H1 (cell line): ENCODE results near the gene IRF5. TPM values are rescaled to one million over a fixed set of nuclear protein-coding genes. Genes with fewer than 3 reads are reported as not detected.

Experiments
- TAF7 ChIP-seq: optimal IDR thresholded peaks from 2 replicates; pipeline ENCODE3; 2011; ENCODE audit warnings: low read depth, mild to moderate bottlenecking, inconsistent platforms, low read length, moderate library complexity, borderline replicate concordance
- polyA plus RNA-seq, 7 experiments: library from polyadenylated mRNA; depleted of rRNA in 3 of 7; stranded (reverse) in 5 of 7; unstranded in 2 of 7; fragments of >200 nt in 5 of 7; fragments of 200-250 nt in 2 of 7; gene quantifications; 1 replicate in 5 of 7; 2 replicates in 1 of 7; 4 replicates in 1 of 7; pipeline versions ENCODE4 v1.2.1 to v1.2.3, GENCODE V29; 2011 to 2013; ENCODE audit warnings: missing spikeins in 2 of 7, mixed read lengths in 2 of 7
- total RNA-seq: library from RNA; stranded (reverse); fragmentation: NEBNext Ultra II Directional; extraction: Animal tissue kit (Norgen Biotek cat#: 25700); gene quantifications from 2 replicates; pipeline ENCODE4 v1.2.1, GENCODE V29; 2021
- TF ChIP-seq, protein P1 (sequence below): IDR thresholded peaks from 2 replicates; pipeline ENCODE4 v1.6.1; 2012; ENCODE audit warnings: inconsistent platforms

IRF5 gene
- total and polyA plus RNA-seq, 2 of the 8 experiments (the other 6 are each of a cell fraction or from before 2014, with no cell fraction given) = 0.28 to 1.1 TPM

DNA sequence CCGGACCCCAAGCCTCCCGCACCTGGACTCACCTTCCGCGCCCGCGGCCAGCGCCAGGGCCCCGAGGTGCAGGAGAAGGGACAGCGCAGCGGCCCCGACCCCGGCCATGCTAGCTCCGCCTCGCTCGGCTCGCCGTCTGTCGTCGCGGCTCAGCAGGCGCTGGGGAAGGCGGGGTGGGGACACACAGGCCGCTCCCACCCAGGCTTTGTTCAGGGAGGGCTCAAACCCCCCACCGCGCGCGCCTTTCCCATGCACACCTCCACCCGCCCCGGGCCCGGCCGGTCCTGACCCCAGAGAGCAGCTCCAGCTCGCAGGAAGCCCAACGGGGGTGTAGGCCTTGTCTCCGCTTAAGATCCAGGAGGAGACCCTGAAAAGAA lies 27.2 kb upstream of the IRF5 start, which contains the start of gene KCP (continued):
- TF ChIP-seq TAF7 = no peak
- TF ChIP-seq, protein P1, sequence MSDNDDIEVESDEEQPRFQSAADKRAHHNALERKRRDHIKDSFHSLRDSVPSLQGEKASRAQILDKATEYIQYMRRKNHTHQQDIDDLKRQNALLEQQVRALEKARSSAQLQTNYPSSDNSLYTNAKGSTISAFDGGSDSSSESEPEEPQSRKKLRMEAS = no peak; the same call in 1 of the 2 replicates
- TF ChIP-seq, all 59 proteins: peak for 3
